Hematopoietic multipotent progenitor cell treated with erythropoietin and hydrocortisone succinate and interleukin-3 and kit ligand, for 15 days (in vitro differentiated cells): ENCODE measurements around the gene GTF2E1.
"Not testable (repeated sequence)": the region's sequence is repeated elsewhere in the genome, so short reads cannot be mapped to it uniquely, and the experiment has no call there.

Source experiments
- DNase-seq: peaks from one replicate; pipeline ENCODE4 v3.0.0-alpha.2; 2015; ENCODE audit warnings: low spot score

The GTF2E1 gene

DNA sequence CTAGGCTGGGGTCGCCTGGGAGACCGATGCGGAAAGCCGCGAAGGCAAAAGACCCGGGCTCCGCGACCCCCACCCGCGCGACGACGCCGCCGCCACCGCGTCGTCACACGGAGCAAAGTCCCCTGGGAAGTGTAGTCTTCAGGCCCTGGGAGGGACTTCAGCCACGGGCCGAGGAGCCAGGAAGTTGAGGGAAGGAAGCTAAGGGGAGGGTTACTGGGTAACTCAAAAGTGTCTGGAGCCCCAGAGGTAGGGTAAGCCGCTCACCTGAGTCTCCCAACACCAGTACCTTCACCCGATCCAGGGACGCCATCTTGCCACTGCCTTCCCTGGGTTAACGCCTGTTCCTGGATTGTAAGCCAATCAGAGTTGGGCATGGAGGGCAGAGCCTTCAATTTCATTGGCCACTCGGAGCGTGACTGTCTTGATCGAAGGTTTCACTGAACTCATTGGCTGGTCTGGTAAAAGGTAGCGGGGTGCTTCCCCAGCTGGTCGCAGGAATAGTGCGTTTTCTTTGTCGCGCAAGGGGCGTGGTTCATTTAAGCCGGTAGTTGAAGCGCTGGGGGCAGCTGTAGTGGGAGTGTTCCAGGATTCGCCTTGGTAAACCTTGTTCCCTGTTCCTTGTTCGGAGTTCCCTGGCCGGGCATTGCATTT is at the start of gene GTF2E1, which contains the start of gene RABL3:
Gene GTF2E1, plus strand, starts transcription at position 547 of the 651 bp plus-strand sequence. CDS start 7,809 bp downstream, outside the sequence.
Gene RABL3, minus strand, starts transcription at position 319 of the 651 bp plus-strand sequence. Its CDS starts 9 bp downstream, at position 310.
- peak; percentile 98 for DNase-seq

- no peak for DNase-seq
Observed at GRCh38 chr3:120693439-120694171, 48.9 kb upstream of the GTF2E1 start.

GRCh38 chr3:120699333-120699732 is 43.2 kb upstream of the GTF2E1 start:
- DNase-seq, result no peak

GRCh38 chr3:120705884-120706582 is 36.5 kb upstream of the GTF2E1 start:
- DNase-seq, result no peak

GRCh38 chr3:120706950-120707349 is 35.6 kb upstream of the GTF2E1 start:
- no peak for DNase-seq

DNA sequence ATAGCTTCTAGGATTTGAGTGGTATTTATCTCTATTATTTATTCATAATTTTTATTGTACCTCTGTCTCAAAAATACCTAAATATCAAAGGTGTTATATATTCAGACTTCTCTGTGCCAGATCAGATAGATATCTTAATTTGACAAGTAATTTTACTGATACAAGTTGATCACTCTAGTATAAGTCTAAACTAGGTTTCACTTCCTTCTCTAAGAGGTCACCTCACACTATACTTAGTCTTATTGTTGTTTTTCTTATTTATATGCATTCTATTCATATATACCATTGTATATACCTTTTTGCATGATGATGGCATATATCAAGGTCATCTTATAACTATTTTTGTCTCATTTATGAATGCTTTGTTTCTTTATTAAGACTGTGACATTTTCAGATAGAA is 34.1 kb upstream of the GTF2E1 start:
- DNase-seq, result no peak

DNA sequence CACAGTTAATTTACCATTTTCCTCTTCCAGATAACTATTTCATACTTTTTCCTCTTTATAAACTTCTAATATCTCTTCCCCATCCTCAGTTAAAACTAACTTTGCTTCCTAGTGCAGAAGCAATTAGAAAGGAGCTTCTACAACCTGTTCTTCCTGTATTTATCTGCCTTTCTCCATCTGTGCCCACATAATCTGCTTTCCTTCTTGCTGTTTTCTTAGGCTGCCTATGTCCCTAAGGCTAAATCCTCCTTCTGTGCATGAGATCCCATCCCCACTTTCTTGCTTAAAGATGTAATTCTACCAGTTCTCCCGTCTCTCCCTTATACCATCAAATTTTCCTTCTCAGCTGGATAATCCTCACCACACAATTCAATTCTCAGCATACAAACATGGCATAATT is 32.2 kb upstream of the GTF2E1 start:
- DNase-seq, result no peak

- DNase-seq, result no peak
Observed at GRCh38 chr3:120713262-120713661, 29.3 kb upstream of the GTF2E1 start.

GRCh38 chr3:120719167-120719834 is 23.2 kb upstream of the GTF2E1 start:
- not testable (repeated sequence) for DNase-seq

- DNase-seq, result no peak
Observed at GRCh38 chr3:120726791-120727190, 15.8 kb upstream of the GTF2E1 start.

DNA sequence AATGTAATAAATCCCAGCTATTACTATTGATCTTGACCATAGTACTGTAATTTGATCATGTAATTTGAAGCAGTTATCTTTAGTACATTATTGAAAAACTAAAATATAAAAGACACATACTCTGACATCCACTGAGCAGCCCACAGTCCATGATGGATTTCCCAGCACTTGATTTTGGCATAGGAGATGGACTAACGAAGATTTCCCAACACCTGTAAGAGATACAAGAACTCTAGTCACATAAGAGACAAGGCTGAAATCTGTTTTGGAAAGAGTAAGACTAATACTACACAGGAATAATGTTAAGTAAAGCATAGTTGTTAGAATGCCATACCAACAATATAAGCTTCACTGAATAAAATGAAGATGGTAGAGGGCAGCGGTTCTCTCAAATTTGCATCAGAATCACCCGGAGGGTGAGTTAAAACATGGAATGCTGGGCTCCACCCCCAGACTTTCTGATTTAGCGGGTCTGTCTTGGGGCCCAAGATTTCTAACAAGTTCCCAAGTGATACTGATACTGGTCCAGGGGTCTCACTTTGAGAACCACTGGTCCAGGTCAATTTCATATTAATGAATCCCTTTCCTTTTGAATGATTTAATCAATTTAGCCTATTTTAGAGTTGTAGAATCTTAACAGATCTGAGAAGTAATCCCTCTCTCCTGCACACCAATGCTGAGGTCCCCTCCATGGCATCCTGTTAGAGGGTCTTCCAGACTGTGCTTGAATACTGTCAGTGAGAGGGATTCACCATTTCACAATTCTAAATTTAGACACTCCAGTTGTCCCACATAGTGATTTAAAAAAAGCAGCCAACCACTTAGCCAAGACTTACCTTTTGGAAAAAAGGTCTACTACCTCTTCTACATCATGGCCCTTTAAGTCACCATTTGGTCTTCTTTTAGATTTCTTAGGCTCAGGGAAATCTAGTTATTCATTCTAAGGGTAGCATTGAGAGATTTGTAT is 11.7 kb upstream of the GTF2E1 start:
- DNase-seq, result no peak

GRCh38 chr3:120738006-120738405 is 4.5 kb upstream of the GTF2E1 start:
- DNase-seq, result not testable (repeated sequence)

- DNase-seq, result no peak
Observed at GRCh38 chr3:120741320-120741719, 1.2 kb upstream of the GTF2E1 start.

DNA sequence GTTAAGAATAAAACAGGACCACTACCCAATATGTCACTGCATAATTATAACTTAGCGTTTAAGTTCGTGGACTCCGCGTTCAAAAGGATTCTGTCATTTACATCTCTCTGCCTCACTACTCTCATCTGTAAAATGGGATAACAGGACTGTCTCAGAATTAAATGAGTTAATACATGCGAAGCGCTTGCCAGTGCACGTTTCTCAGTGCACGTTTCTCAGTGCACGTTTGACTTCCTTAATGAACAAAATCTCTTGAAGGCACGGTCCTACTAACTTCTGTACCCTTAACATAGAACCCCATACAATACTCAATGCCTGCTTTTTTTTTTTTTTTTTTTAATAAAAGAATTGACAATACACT is 727 bp upstream of the GTF2E1 start:
- no peak for DNase-seq

GRCh38 chr3:120742849-120743365 is 363 bp downstream of the GTF2E1 start:
- DNase-seq, result no peak

- no peak for DNase-seq
Observed at GRCh38 chr3:120743556-120744195, 1.1 kb downstream of the GTF2E1 start.

DNA sequence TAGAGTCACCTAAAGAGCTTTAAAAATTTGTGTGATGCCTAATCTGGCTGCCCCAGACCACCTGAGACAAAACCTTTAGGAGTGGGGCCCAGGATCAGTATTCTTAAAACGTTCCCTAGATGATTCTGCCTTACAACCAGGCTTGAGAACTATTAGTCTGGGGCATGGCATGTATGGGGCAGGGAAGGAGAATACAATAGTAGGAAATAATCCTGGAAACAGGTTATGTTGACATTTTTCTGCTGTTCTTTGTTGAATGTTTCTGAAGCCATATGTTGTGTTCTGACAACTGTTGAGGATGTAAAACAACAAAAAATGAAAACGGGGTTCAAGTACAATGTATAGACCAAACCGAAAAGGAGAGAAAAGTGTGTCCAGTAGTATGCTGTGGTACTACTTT is 2.9 kb downstream of the GTF2E1 start:
- no peak for DNase-seq

DNA sequence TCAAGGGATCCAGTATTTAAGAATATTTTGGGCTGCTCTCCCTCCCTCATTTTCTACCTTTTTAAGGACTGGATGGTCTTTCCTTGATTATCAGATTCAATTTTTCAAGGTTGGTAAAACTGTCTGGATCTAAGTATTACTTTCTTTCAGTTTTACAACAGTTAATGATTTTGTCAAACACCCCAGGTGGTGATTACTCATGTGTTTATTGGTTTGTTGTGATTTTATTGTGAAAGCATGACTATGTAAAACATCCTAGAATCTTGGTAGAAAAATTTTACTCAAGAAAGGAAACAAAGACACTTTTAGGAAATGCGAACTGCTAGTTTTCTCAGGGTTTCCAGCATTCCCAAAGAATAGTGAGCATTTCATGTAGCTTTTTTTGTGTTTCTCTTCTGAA is 7.3 kb downstream of the GTF2E1 start:
- DNase-seq, result no peak

DNA sequence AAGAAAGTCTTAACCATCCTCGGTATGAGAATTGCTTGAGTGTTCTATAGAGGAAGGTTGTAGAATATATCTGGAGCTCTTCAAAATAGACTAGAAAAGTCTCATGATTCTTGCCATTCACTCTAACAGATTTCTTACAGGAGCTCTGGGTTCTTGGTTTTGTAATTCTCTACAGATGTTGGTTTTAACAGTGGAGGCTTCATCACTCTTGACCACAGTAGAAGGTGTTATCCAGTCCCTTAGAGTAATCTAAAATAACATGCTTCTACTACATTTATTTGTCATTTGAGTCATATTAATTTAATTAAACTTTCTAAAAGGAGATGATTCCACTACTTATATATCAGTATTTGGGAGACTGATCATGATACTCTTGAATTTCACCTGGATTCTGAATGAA is 9.7 kb downstream of the GTF2E1 start:
- DNase-seq, result no peak

GRCh38 chr3:120752865-120753264 is 10.3 kb downstream of the GTF2E1 start:
- DNase-seq, result no peak

- DNase-seq, result no peak
Observed at GRCh38 chr3:120753810-120754209, 11.3 kb downstream of the GTF2E1 start.
